OCI-LY7 (cell line): Measurements from ENCODE around the gene PDZRN4.

Experiments
- EZH2phosphoT487 ChIP-seq: fragments of 200-600 bp; sonication (generic); IDR thresholded peaks from 2 replicates; pipeline ENCODE4 v1.6.1; 2018; ENCODE audit warnings: low read depth, borderline replicate concordance, mild to moderate bottlenecking, mixed run types, antibody characterized with exemption, low read length, moderate library complexity, mixed read lengths
- TF ChIP-seq, protein P1 (sequence below): fragments of 200-600 bp; sonication (generic); conservative IDR thresholded peaks from 2 replicates; pipeline ENCODE4 v1.5.1; 2014; ENCODE audit warnings: mild to moderate bottlenecking, antibody characterized with exemption, low read length, moderate library complexity, mixed read lengths

DNA sequence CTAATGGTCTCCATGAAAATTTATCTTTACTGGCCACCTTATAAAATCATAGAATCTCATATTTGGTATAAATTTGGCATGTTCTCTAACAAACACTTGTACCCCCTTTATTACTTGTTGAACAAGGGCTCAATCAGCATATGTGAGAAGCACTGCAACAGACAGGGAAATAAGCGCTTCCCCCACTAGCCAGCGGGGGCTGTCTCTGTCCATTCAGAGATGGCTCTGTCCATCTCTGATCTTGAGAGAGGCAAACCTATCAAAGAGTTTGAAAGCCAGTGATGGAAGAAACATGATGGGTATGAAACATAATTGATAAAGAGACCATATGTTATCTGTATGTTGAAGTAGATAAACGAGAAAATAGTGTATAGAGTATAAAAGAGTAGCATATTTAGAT lies 326.8 kb downstream of the PDZRN4 start:
- TF ChIP-seq, protein P1, sequence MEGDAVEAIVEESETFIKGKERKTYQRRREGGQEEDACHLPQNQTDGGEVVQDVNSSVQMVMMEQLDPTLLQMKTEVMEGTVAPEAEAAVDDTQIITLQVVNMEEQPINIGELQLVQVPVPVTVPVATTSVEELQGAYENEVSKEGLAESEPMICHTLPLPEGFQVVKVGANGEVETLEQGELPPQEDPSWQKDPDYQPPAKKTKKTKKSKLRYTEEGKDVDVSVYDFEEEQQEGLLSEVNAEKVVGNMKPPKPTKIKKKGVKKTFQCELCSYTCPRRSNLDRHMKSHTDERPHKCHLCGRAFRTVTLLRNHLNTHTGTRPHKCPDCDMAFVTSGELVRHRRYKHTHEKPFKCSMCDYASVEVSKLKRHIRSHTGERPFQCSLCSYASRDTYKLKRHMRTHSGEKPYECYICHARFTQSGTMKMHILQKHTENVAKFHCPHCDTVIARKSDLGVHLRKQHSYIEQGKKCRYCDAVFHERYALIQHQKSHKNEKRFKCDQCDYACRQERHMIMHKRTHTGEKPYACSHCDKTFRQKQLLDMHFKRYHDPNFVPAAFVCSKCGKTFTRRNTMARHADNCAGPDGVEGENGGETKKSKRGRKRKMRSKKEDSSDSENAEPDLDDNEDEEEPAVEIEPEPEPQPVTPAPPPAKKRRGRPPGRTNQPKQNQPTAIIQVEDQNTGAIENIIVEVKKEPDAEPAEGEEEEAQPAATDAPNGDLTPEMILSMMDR: peak; percentile 69
- TF ChIP-seq EZH2phosphoT487: no peak
